PFSK-1 (cell line): ENCODE data around the gene CNPY4.
A peak's percentile ranks its signal among the peaks of the same experiment; 100 is the strongest.

Experiments used
- FOXP2 ChIP-seq: optimal IDR thresholded peaks from 2 replicates; pipeline ENCODE3; 2011; ENCODE audit warnings: borderline replicate concordance, control low read depth, inconsistent platforms; ENCODE audit not compliant: insufficient read depth; ENCODE audit errors: extremely low read length, extremely low read depth
- POLR2AphosphoS5 ChIP-seq: IDR thresholded peaks from 2 replicates; pipeline ENCODE4 v1.6.1; 2012; ENCODE audit warnings: low read depth, mild to moderate bottlenecking, control low read depth, low read length, moderate library complexity
- REST ChIP-seq, 2 experiments: IDR thresholded peaks; 2 replicates each; pipeline versions ENCODE4 v1.6.1 to v1.8.0; 2011 to 2012; ENCODE audit warnings: low read depth in 2 of 2, low read length in 2 of 2, control low read depth in 1 of 2, inconsistent platforms in 1 of 2, mild to moderate bottlenecking in 1 of 2, moderate library complexity in 1 of 2; ENCODE audit not compliant: insufficient read depth in 1 of 2
- SIN3A ChIP-seq: IDR thresholded peaks from 2 replicates; pipeline ENCODE4 v1.6.1; 2012; ENCODE audit warnings: mild to moderate bottlenecking, low read length, moderate library complexity, borderline replicate concordance; ENCODE audit not compliant: insufficient read depth
- TAF1 ChIP-seq: IDR thresholded peaks from 2 replicates; pipeline ENCODE4 v1.6.1; 2012; ENCODE audit warnings: low read length, control low read depth, borderline replicate concordance; ENCODE audit not compliant: insufficient read depth

The CNPY4 gene

GRCh38 chr7:100087055-100087750 is 32.2 kb upstream of the CNPY4 start:
- no peak for TF ChIP-seq REST (IDR thresholded peaks at IDR 0.05; ENCODE audit: insufficient read depth in 1 of 2, low read depth in 2 of 2, low read length in 2 of 2)
- no peak for TF ChIP-seq FOXP2
- no peak for TF ChIP-seq POLR2AphosphoS5

GRCh38 chr7:100088095-100088620 is 31.3 kb upstream of the CNPY4 start:
- no peak for TF ChIP-seq POLR2AphosphoS5
- TF ChIP-seq TAF1 = no peak
- TF ChIP-seq SIN3A = no peak
- no peak for TF ChIP-seq REST (IDR thresholded peaks at IDR 0.05; ENCODE audit: insufficient read depth in 1 of 2, low read depth in 2 of 2, low read length in 2 of 2)
- TF ChIP-seq FOXP2 = no peak

- TF ChIP-seq REST (IDR thresholded peaks at IDR 0.05; ENCODE audit: insufficient read depth in 1 of 2, low read depth in 2 of 2, low read length in 2 of 2) = 0 out of 4 replicates have a peak, but pooled peaks of 1 of the 2 experiments have one; percentile 27
- peak; percentile 71 for TF ChIP-seq FOXP2
- 0 out of 2 replicates have a peak, but pooled peaks have one; percentile 57 for TF ChIP-seq SIN3A
- peak; percentile 95 for TF ChIP-seq POLR2AphosphoS5
- TF ChIP-seq TAF1 = peak; percentile 82; the same call in 1 of the 2 replicates
Measured at GRCh38 chr7:100088621-100089457, 30.6 kb upstream of the CNPY4 start, which contains the start of gene COPS6. Gene COPS6, plus strand, starts transcription at chr7:100088969. Its CDS starts 22 bp downstream, at chr7:100088991.

GRCh38 chr7:100089458-100090196 is 29.8 kb upstream of the CNPY4 start:
- TF ChIP-seq POLR2AphosphoS5 = no peak

GRCh38 chr7:100090527-100091410 is 28.7 kb upstream of the CNPY4 start:
- no peak for TF ChIP-seq TAF1
- TF ChIP-seq POLR2AphosphoS5 = 0 out of 2 replicates have a peak, but pooled peaks have one; percentile 5
